NCI-H1048 (cell line): Measurements from ENCODE around the gene SPATA6.
"Not testable (repeated sequence)": the region's sequence is repeated elsewhere in the genome, so short reads cannot be mapped to it uniquely, and the experiment has no call there.

Experiments
- DNase-seq: peaks from one replicate; lab custom pipeline; 2025; lab: John Stamatoyannopoulos, UW

SPATA6 gene

DNA sequence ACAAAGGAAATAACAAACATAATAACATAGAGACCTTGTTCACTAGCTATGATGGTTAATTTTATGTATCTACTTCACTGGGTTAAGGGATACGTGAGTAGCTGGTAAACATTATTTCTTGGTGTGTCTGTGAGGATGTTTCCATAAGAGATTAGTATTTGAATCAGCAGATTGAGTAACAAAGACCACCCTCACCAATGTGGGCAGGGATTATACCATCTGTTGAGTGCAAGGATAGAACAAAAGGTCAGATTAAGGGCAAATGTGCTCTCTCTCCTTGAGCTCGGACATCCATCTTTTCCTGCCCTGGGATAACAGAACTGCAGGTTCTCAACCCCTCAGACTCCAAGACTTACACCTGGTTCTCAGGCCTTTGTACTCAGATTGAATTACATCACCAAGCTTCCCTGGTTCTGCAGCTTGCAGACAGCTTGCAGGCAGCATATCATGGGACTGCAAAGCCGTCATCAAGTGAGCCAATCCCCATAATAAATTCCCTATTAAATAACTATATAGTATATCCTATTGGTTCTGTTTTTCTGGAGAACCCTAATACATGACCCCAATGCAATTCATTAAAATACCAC is 9.2 kb downstream of the SPATA6 start:
- no peak for DNase-seq

DNA sequence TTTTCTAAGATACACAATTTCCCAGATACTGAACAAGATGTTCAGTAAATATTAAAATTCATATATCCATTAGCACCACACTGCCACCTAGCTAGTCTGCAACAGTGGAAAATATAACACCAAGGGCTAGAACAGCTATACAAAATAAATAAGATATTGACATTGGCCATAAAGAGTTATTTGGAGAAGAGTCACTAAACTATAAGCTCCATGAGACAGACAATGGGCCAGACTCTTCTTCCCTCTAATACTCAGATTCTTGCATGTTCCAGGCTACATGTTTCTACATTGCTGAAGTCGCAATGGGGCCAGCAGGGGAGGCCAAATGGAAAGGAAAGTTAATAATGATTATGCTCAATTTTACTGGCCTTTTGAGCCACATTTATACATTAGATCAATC is 21.5 kb downstream of the SPATA6 start:
- no peak for DNase-seq

DNA sequence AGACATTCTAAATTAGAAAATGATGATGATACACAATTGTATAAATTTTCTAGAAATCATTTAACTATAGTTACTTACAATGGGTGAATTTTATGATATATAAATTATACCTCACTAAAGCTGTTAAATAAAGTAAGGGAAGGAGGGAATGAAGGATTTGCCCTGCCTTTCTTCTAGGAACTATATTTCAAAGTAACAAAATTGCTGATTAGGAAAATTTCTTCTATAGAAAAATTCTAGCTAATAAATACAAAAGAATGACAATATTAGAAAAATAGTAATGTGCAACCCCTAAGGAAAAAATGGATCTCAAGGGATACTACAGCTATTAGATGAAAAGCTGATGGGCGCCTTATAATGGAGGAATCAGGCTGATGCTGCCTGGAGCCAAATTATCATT is 23.1 kb downstream of the SPATA6 start:
- no peak for DNase-seq

DNA sequence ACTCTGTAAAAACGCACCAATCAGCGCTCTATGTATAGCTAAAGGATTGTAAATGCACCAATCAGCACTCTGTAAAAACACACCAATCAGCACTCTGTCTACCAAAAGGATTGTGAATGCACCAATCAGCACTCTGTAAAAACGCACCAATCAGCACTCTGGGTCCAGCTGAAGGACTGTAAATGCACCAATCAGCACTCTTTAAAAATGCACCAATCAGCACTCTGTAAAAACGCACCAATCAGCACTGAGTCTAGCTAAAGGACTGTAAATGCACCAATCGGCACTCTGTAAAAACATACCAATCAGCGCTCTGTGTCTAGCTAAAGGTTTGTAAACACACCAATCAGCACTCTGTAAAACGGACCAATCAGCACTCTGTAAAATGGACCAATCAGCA is 27.8 kb downstream of the SPATA6 start:
- DNase-seq, result not testable (repeated sequence)

DNA sequence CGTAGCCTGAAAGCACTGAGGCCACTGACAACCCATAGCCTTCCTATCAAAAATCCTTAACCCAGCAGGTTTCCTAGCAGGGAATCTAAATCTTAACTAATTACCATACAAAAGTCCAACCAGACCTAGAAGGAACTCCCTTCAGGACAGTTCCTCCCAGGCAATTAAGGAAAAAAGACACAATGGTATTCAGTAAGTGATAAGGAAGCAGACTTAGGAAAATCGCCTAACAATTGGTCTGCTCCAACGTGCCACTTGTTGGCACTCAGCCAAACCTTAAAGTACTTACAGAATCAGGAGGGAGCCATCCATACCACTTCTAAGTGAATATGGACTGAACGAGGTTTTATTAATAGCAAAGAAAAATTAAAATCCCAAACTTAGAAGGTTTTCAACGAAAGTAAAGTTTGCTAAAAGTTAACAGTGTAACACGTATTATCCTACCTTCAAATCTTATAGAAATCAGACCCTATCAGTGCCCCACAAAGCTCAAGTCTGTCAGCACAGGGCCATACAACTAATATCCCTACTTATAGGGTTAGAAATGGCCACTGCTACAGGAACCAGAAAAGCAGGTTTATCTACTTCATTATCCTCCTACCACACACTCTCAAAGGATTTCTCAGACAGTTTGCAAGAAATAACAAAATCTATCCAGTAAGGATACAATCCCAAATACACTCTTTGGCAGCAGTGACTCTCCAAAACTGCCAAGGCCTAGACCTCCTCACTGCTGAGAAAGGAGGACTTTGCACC is 29.0 kb downstream of the SPATA6 start:
- DNase-seq, result no peak

DNA sequence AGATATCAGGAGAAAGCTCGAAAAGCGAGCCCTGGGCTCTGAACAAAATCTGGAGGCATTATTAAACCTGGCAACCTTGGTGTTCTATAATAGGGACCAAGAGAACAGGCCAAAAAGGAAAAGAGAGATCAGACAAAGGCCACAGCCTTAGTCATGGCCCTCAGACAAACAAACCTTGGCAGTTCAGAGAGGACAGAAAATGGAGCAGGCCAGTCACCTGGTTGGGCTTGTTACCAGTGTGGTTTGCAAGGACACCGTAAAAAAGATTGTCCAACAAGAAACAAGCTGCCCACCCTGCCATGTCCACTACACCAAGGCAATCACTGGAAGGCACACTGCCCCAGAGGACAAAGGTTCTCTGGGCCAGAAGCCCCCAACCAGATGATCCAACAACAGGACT is 31.2 kb downstream of the SPATA6 start:
- not testable (repeated sequence) for DNase-seq

DNA sequence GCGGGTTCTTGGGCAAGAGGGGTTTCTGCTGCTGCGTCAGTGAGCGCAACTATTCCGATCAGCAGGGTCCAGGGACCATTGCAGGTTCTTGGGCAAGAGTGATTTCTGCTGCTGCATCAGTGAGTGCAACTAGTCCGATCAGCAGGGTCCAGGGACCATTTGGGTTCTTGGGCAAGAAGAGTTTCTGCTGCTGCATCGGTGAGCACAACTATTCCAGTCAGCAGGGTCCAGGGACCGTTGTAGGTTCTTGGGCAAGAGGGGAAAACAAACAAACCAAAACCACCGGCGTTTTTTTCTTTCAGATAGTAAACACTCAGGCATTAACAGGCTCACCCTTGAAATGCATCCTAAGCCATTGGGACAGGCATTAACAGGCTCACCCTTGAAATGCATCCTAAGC is 32.6 kb downstream of the SPATA6 start:
- no peak for DNase-seq

DNA sequence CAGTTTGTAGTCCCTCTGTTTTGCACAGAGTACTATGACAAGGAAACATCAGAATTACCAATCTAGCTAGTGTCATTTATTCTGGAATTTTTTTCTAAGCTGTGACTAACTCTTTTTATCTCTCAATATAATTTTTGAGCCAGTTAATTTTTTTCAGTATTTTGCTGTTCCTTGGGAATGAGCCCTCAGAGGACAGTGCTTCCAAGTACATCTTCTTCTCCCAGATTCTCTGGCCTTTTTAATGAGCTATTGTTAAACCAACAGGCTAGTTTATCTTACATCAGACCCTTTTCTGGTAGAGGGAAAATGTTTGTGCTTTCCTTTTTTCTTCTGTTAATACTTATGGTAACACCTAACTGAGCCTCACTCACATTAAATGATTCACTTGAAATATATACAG is 34.6 kb downstream of the SPATA6 start:
- not testable (repeated sequence) for DNase-seq

DNA sequence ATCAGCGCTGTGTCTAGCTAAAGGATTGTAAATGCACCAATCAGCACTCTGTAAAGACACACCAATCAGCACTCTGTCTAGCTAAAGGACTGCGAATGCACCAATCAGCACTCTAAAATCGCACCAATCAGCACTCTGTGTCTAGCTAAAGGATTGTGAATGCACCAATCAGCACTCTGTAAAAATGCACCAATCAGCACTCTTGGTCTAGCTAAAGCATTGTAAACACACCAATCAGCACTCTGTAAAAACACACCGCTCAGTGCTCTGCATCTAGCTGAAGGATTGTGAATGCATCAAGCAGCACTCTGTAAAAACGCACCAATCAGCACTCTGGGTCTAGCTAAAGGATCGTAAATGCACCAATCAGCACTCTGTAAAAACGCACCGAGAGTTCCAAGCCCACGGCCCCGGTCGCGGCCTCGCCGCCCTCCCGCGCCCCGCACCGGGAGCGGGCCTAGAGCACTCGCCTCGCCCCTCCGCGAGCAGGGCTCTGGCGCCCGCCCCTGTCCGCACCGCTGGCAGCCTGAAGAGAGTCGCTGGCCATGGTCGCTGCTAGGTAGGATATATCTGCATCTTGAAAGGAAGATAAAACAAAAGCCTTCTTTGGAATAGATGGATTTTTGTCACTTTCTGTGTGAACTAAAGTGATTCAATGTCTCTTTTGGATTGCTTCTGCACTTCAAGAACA is 36.5 kb downstream of the SPATA6 start:
- not testable (repeated sequence) for DNase-seq

DNA sequence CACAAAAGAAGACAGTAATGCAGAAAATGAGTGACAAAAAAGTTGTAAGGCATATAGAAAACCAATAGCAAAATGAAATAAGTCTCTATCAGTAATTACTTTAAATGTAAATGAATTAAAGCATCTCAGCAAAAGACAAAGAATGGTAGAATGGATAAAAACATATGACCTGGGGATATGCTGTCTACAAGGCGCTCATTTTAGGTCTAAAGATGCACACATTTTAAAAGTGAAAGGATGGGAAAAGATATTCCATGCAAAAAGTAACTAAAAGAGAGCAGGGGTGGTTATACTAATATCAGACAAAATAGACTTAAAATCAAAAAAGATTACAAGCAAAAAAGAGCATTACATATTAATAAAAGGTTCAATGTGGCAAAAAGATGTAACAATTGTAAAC is 41.2 kb downstream of the SPATA6 start:
- no peak for DNase-seq

DNA sequence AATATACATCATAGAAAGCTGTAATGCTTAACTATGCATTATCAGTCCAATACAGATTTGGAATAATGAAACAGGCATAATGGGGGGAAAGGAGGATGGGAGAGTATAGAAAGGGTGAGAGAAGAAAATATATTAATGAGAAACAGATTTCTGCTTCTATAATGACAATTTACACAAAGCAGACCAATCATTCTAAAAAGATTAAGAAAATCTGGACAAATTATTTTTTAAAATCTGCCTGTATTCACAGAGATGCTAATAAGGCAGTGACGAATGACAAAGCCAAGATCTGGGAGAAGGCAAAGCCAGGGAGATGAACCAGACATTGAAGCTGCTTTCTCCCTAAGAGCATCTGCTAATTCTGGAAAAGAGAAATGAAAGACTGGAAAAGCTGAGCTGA is 50.0 kb downstream of the SPATA6 start:
- no peak for DNase-seq

DNA sequence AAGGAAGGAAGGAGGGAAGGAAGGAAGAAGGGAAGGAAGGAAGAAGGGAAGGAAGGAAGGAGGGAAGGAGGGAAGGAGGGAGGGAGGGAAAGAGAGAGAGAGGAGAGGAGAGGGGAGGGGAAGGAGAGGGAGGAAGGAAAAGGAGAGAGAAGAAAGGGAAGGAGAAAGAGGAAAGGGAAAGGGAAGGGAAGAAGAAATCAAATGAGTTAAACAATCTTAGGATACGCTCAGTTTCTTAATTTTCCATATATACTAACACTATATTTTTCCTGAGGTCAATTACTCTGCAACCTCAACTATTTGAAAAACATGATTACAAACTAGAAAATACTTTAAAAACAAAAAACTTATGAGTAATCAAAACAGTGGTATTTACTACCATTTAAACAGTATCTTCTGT is 53.3 kb downstream of the SPATA6 start:
- DNase-seq, result no peak

DNA sequence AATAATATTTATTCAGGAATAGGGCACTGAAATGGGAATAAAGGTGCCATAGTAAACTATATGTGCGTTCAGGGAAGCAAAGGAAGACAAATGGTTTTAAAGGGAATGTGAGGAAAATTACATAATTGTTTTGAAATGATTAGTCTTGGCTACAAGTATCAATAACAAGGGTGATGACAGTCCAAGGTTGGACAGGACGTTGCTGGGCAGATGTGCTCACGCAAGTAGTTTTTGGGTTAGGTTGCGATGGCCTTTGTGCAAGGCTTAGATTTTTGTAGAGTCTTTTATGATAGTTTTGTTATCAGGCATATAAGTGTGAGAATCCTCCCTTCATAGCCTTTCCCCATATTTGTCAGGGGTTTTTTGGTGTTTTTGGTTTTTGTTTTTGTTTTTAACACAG is 57.0 kb downstream of the SPATA6 start:
- DNase-seq, result no peak

DNA sequence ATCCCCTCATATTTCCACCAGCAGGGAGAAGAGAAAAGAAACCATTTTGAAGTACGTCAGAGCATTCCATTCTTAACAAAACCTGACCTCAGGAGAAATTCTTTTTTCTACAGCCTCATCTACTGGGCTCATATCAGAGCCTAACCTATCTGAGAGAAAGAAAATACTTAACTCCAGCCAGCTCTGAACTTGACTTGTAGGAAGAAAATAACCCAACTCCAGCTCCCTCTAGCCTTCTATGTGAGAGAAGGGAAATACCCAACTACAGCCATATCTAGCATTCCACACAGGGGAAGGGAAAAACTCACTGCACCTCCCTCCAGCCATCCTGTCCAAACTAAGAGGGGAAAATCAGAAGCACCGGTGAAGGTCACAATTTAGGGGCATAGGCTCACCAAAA is 57.7 kb downstream of the SPATA6 start:
- DNase-seq, result no peak

DNA sequence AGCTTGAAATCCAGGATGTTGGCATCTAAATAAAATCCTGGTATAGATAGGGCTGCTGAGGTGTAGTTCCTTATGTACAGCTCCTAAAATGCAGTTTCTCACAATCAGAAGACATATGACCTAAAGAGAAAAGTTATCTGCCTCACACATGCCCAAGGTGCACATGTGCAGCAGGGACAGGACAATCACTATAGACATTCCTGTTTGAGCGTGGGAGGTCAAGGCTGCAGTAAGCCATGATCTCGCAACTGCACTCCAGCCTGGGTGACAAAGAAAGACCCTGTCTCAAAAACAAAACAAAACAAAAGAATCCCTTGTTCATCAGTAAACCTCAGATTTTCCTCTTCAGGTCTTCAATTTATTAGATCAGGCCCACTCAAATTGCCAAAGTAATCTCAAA is 66.1 kb downstream of the SPATA6 start:
- DNase-seq, result no peak

DNA sequence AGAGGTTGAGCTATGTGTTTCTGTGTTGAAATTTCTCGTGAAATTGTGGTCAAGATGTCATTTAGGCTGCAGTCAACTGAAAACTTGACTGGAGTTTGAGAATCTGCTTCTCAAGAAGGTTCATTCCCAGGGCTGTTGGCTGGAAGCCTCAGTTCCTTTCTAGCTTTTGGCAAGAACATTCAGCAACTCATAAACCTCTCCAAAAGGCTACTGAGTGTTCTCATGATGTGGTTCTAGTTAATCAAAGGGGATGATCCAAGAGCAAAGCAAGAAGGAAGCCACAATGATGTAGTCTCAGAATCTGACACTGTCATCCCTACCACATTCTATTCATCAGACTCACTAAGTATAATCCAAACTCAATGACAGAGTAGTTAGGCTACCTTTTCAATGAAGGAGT is 66.6 kb downstream of the SPATA6 start:
- DNase-seq, result no peak

DNA sequence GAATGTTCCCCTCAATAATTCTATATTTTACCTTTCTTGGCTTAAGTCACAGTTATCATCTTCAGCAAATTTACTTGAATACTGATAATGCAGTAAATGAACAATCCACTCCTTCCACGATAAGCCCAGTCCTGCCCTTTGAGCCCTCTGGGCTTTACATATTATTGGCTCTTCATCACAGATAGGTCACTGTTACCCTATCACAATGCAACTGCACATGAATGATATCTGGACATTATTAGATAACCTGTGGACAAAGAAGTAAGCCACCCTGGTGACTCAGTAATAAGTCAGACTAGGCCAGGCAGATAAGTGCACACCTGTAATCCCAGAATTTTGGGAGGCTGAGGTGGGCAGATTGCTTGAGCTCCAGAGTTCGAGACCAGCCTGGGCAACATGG is 69.4 kb downstream of the SPATA6 start:
- DNase-seq, result no peak

DNA sequence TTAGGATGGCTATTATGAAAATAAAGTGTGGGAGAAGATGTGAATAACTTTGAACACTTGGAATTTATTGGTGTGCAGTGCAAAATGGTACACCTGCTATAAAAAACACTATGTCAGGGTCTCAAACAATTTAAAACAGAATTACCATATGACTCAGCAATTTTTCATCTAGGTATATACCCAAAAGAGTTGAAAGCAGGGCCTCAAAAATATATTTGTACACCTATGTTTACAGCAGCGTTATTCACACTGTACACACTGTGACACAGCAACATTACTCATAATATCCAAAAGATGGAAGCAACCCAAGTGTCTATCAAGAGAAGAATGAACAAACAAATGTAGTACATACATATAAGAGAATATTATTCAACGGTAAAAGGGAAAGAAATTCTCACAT is 75.8 kb downstream of the SPATA6 start:
- DNase-seq, result no peak

DNA sequence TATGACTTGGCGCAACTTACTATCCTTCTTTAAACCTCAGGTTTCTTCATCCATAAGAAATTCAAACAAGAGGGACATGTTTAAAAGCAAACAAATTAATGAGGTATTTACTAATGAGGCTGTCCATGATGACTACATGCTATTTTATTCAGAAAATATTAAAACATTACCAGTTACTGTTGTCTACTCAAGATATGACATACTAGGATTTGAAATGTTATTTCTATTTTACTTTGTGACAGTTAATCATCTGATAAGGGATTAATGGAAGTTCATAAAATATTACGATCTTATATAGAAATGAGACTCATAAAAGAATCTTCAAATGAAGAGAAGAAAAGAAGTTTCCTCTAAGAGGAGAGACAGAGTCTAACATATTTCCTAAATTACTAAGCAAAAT is 80.1 kb downstream of the SPATA6 start:
- DNase-seq, result no peak

DNA sequence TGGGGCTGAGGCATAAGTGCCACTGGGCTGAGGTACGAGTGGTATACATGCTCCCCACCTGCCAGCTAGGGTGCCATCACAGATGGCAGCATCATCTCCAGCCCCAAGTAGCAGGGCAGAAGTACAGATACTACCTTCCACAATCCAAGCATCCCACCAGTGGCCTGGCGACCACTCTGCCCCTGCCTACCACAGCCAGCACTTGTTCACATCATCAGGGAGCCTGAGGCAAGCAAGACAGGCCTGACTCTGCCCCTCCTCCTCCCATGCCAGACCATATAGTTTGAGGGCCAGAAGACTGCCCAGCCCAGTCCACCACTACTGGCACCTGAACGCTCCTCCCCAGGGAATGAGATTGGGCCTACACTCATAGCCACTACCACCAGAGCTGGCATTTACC is 84.6 kb downstream of the SPATA6 start:
- DNase-seq, result no peak

DNA sequence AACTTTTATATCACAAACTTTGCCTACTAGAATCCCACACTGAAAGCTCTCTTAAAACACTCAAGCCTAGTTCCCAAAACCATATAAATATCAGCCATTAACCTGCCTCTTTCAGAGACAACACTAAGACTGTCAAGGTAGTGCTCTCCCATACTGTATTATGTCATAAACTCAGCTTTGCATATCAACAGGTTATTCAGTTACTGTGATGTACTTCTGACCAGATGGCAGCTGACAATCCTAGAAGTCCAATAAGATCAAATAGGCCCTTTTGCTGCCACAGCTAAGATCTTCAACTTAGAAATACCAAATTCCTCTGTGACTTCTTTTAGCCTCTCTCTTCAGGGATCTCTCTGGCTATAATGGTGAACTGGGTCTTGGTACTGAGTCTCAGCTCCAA is 97.2 kb downstream of the SPATA6 start:
- DNase-seq, result no peak

DNA sequence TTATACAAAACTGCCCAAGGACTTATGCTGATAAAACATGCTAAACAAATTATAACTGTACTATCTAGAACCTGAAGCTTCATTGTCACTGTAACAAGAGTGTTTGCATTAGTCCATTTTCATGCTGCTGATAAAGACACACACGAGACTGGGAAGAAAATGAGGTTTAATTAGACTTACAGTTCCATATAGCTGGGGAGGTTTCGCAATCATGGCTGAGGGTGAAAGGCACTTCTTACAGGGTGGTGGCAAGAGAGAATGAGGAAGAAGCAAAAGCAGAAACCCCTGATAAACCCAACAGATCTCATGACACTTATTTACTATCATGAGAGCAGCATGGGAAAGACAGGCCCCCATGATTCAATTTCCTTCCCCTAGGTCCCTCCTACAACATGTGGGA is 100.4 kb downstream of the SPATA6 start:
- no peak for DNase-seq

DNA sequence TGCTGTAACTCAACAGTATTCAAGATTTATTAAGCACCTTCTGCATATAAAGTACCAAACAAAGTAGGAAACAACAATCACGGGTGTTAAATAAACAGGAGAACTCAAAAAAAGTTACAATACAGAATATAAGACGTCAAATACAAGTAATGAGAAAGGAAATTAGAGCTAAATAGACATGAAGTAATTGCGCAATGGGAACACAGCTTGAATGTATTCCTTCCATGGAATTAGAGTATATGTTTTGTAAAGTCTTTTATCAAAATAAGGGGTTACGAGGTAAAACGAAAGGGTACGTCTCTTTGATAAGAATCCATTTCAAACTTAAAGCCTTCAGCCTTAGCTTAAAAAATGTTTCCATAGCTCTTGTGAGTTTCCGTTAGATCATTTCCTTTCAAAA is 109.1 kb downstream of the SPATA6 start:
- no peak for DNase-seq

DNA sequence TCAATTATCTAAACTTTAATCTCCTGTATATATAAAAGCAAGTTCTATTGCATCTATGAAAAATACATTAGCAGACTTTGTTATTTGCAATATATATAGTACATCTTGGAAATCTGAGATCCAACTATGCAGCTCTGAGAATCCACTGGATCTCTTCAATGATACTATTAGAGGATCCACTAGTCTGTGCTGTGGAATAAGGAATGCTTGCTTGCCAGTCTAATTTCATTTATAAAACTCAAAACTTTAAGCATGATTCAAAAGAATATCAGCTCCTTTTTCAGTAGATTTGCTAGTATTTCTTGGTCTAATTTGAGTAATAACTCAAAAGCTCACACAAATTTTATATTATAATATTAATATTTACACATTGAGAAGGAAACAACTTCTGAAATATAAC is 115.1 kb downstream of the SPATA6 start:
- no peak for DNase-seq
